PC-3 (cell line): ENCODE data around the gene SPNS3.

ENCODE experiments used
- EZH2 ChIP-seq: fragments of 300-600 bp; sonication (generic); IDR thresholded peaks from one replicate; pipeline ENCODE4 v1.6.1; 2017; ENCODE audit warnings: antibody characterized with exemption, mild to moderate bottlenecking, low read length; ENCODE audit not compliant: unreplicated experiment
- EZH2phosphoT487 ChIP-seq: fragments of 300-600 bp; sonication (generic); IDR thresholded peaks from 2 replicates; pipeline ENCODE4 v1.6.1; 2018; ENCODE audit warnings: mild to moderate bottlenecking, antibody characterized with exemption, low read length, borderline replicate concordance
- TF ChIP-seq, protein P1 (sequence below): fragments of 300-600 bp; sonication (generic); conservative IDR thresholded peaks from 2 replicates; pipeline ENCODE4 v1.5.1; 2017; ENCODE audit warnings: antibody characterized with exemption, low read depth, mild to moderate bottlenecking, low read length

GRCh38 chr17:4409659-4410058 is 24.1 kb upstream of the SPNS3 start:
- TF ChIP-seq, protein P1, sequence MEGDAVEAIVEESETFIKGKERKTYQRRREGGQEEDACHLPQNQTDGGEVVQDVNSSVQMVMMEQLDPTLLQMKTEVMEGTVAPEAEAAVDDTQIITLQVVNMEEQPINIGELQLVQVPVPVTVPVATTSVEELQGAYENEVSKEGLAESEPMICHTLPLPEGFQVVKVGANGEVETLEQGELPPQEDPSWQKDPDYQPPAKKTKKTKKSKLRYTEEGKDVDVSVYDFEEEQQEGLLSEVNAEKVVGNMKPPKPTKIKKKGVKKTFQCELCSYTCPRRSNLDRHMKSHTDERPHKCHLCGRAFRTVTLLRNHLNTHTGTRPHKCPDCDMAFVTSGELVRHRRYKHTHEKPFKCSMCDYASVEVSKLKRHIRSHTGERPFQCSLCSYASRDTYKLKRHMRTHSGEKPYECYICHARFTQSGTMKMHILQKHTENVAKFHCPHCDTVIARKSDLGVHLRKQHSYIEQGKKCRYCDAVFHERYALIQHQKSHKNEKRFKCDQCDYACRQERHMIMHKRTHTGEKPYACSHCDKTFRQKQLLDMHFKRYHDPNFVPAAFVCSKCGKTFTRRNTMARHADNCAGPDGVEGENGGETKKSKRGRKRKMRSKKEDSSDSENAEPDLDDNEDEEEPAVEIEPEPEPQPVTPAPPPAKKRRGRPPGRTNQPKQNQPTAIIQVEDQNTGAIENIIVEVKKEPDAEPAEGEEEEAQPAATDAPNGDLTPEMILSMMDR, result no peak
- no peak for TF ChIP-seq EZH2phosphoT487
- no peak for TF ChIP-seq EZH2
